ENCODE measurements around the gene GXYLT1.
"Not testable (repeated sequence)": the region's sequence is repeated elsewhere in the genome, so short reads cannot be mapped to it uniquely, and the experiment has no call there.

Gene GXYLT1

GRCh38 chr12:42144408-42145196 is at the start of gene GXYLT1:
Gene GXYLT1, minus strand, starts transcription at chr12:42144874. Its CDS starts 228 bp downstream, at chr12:42144646.
- DNase-seq (ENCODE audit: low spot score) = peak; percentile 98

DNA sequence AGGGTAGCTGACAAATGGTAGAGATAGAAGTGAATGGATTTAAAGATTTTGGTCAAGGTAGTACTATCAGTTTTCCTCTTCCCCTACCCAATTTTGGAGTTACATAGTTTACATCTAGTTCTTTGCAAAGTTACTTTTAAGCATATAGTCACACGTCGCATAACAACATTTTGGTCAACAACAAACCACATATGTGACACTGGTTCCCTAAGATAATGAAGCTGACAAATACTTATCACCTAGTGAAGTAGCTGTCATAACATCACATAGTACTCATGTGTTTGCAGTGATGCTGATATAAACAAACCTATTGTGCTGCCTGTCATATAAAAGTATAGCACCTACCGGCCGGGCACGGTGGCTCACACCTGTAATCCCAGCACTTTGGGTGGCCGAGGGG is 48.0 kb upstream of the GXYLT1 start:
- DNase-seq (ENCODE audit: low spot score) = no peak

- no peak for DNase-seq (ENCODE audit: low spot score)
These were observed 47.6 kb upstream of the GXYLT1 start for GRCh38 chr12:42192258-42192657.

- DNase-seq (ENCODE audit: low spot score) = no peak
These were observed 45.7 kb upstream of the GXYLT1 start for GRCh38 chr12:42190376-42190775.

- DNase-seq (ENCODE audit: low spot score) = not testable (repeated sequence)
These were observed 43.6 kb upstream of the GXYLT1 start for GRCh38 chr12:42188275-42188674.

GRCh38 chr12:42187799-42188198 is 43.1 kb upstream of the GXYLT1 start:
- no peak for DNase-seq (ENCODE audit: low spot score)

DNA sequence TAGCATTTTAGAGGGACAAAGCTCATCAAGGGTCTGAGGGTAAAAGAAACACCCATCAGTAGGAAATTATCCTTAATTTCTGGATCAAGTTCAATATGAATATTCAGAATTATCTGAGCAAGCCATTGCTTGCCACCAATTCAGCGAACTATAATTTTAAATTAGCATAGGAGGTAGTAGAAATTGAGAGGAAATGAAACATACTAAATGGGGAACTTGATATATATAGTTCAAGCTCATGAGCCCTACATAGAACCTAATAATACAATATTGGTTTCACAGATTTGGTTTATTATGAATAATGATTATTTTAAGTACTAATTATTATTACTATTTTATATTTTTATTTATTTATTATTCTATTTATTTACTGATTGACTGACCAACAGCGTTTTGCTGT is 42.1 kb upstream of the GXYLT1 start:
- no peak for DNase-seq (ENCODE audit: low spot score)

- no peak for DNase-seq (ENCODE audit: low spot score)
These were observed 37.7 kb upstream of the GXYLT1 start for GRCh38 chr12:42182394-42182793.

DNA sequence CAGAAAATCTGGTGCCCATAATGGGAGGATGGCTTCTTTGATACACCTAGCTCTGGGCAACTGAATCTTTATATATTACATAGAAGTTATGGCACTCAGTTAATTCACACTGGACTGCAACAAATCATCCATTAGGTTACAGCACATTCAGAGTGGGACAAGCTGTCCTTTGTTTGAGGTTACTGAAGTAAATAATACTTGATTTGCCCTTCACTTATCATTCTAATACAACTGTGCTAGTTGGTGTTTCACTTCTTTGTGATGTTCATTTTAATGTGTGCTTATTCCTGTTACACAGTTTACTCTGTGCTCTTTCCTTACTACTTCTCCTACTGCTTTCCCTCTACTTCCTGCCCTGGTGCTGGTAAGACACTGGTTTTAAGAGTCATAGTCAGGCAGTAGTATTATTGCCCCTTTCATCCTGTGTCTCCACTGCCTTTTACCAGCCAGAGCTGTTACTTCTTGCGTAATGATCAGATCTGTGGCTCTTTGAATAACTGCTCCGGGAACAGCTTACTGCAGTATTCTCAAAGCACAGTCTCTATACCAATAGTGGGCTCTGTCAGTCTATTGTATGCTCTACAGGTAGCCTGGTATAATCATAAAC is 36.4 kb upstream of the GXYLT1 start:
- DNase-seq (ENCODE audit: low spot score) = peak; percentile 30

DNA sequence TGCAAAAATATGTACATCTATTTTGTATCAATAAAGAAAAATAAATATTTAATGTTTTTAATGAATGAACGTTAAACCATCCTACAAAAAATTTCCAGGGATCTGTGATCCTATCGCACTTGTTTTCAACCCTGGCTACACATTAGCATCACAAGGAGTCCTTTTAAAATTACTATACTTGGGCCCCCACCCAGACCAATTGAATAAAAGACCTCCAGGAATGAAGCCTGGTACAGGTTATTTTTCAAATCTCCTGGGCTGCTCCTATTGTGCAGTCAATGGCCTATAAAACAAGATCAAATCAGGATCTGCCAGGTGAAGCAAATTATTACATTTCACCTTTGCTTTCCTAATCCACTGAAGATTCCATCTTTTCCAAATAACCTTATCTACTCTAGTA is 33.4 kb upstream of the GXYLT1 start:
- no peak for DNase-seq (ENCODE audit: low spot score)

- no peak for DNase-seq (ENCODE audit: low spot score)
These were observed 30.3 kb upstream of the GXYLT1 start for GRCh38 chr12:42174978-42175377.

GRCh38 chr12:42173961-42174521 is 29.4 kb upstream of the GXYLT1 start:
- DNase-seq (ENCODE audit: low spot score) = no peak

- DNase-seq (ENCODE audit: low spot score) = no peak
These were observed 28.0 kb upstream of the GXYLT1 start for GRCh38 chr12:42172441-42173210.

- no peak for DNase-seq (ENCODE audit: low spot score)
These were observed 23.0 kb upstream of the GXYLT1 start for GRCh38 chr12:42167711-42168110.

- peak; percentile 65 for DNase-seq (ENCODE audit: low spot score)
These were observed 21.8 kb upstream of the GXYLT1 start for GRCh38 chr12:42166501-42166900.

- no peak for DNase-seq (ENCODE audit: low spot score)
These were observed 19.2 kb upstream of the GXYLT1 start for GRCh38 chr12:42163913-42164312.

- no peak for DNase-seq (ENCODE audit: low spot score)
These were observed 18.3 kb upstream of the GXYLT1 start for GRCh38 chr12:42162965-42163364.

GRCh38 chr12:42162193-42162592 is 17.5 kb upstream of the GXYLT1 start:
- DNase-seq (ENCODE audit: low spot score) = no peak

GRCh38 chr12:42161529-42161928 is 16.9 kb upstream of the GXYLT1 start:
- no peak for DNase-seq (ENCODE audit: low spot score)

DNA sequence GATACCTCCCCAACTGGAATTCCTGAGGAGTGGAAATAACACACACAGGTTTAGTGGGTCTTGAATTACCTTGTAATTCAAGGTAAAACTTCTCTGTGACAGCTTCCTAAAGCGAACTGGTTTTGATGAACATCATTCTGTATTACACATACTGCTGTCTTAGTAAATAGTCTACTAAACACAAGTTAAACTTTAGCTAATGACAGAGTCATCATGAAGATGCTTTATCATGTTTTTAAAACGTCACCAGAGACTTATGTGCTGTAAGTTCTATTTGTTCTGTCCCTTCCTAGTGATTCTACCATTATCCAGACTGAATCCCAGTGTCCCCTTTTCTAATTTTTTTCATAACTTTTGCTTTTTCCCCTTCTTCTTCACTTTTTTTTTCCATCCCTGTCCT is 11.6 kb upstream of the GXYLT1 start:
- DNase-seq (ENCODE audit: low spot score) = no peak

- DNase-seq (ENCODE audit: low spot score) = no peak
These were observed 1.0 kb upstream of the GXYLT1 start for GRCh38 chr12:42145552-42146215.

- DNase-seq (ENCODE audit: low spot score) = no peak
These were observed 499 bp upstream of the GXYLT1 start for GRCh38 chr12:42145197-42145549.

DNA sequence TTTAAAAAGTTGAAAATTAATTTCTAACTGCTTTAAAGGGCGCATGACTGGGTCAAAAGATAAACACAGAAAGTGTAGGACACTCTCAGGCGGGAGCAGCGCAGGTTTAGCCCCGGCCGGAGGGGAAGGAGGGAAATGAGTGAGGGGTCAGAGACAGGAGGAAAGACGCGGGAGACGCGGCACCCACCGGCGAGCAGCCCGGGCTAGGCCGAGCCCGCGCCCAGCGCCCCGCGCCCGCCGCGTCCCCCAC is 591 bp downstream of the GXYLT1 start:
- no peak for DNase-seq (ENCODE audit: low spot score)
